Measurements from ENCODE around the gene TMEM140.

The TMEM140 gene

GRCh38 chr7:135177028-135177696 lies 29.3 kb downstream of the TMEM140 start:
- DNase-seq, result no peak

- DNase-seq, result no peak
Observed at GRCh38 chr7:135178364-135178763, 30.5 kb downstream of the TMEM140 start.

GRCh38 chr7:135179321-135179925 lies 31.6 kb downstream of the TMEM140 start:
- no peak for DNase-seq

- DNase-seq, result no peak
Observed at GRCh38 chr7:135180122-135180521, 32.2 kb downstream of the TMEM140 start.

GRCh38 chr7:135181261-135181928 lies 33.5 kb downstream of the TMEM140 start:
- DNase-seq, result no peak

GRCh38 chr7:135181929-135182678 lies 34.2 kb downstream of the TMEM140 start:
- no peak for DNase-seq

GRCh38 chr7:135183478-135183877 lies 35.6 kb downstream of the TMEM140 start:
- DNase-seq, result no peak

GRCh38 chr7:135184254-135184841 lies 36.5 kb downstream of the TMEM140 start:
- no peak for DNase-seq

- no peak for DNase-seq
Observed at GRCh38 chr7:135185471-135186260, 37.8 kb downstream of the TMEM140 start.

- no peak for DNase-seq
Observed at GRCh38 chr7:135186261-135186540, 38.3 kb downstream of the TMEM140 start.

GRCh38 chr7:135186841-135187253 lies 39.0 kb downstream of the TMEM140 start:
- no peak for DNase-seq

- no peak for DNase-seq
Observed at GRCh38 chr7:135188298-135188984, 40.6 kb downstream of the TMEM140 start.

GRCh38 chr7:135189221-135189662 lies 41.4 kb downstream of the TMEM140 start:
- no peak for DNase-seq

GRCh38 chr7:135189961-135190360 lies 42.1 kb downstream of the TMEM140 start:
- no peak for DNase-seq

- no peak for DNase-seq
Observed at GRCh38 chr7:135190703-135191102, 42.8 kb downstream of the TMEM140 start.

- no peak for DNase-seq
Observed at GRCh38 chr7:135192914-135193536, 45.2 kb downstream of the TMEM140 start.

GRCh38 chr7:135193615-135194081 lies 45.8 kb downstream of the TMEM140 start:
- DNase-seq, result no peak

GRCh38 chr7:135194494-135195095 lies 46.7 kb downstream of the TMEM140 start:
- no peak for DNase-seq

- DNase-seq, result no peak
Observed at GRCh38 chr7:135195156-135195555, 47.3 kb downstream of the TMEM140 start.

- no peak for DNase-seq
Observed at GRCh38 chr7:135195968-135196629, 48.2 kb downstream of the TMEM140 start.

Measured in NCI-H1436 treated with DMSO at 0.1 percent for 48 hours (cell line).